Right kidney (tissue), 9 donors: ENCODE measurements around the gene NUDT1.

ENCODE experiments used
- DNase-seq: peaks from one replicate; pipeline ENCODE4 v3.0.0-alpha.2; 2016
- long read RNA-seq, 8 donors: transcript quantifications; one replicate each; lab custom pipeline, GENCODE V29; 2026

Gene NUDT1
- long read RNA-seq, donor 1, transcript NUDT1-206 (3 exons, 714 nt): major isoform, 9 of 68 reads
- long read RNA-seq, donor 1, transcript NUDT1-203 (4 exons, 662 nt): minor isoform, 5 of 68 reads
- long read RNA-seq, donor 1, partial matches to known transcripts: 50 of 68 reads
- long read RNA-seq, donor 1, other reads (novel, unspliced or antisense): 0 of 68 reads
- long read RNA-seq, donor 2, partial matches to known transcripts: 27 of 32 reads
- long read RNA-seq, donor 2, other reads (novel, unspliced or antisense): 0 of 32 reads
- long read RNA-seq, donor 3, partial matches to known transcripts: 0 of 2 reads
- long read RNA-seq, donor 3, other reads (novel, unspliced or antisense): 0 of 2 reads
- long read RNA-seq, donor 4, partial matches to known transcripts: 0 of 6 reads
- long read RNA-seq, donor 4, other reads (novel, unspliced or antisense): 0 of 6 reads
- long read RNA-seq, donor 5, transcript NUDT1-206 (3 exons, 714 nt): major isoform, 9 of 19 reads
- long read RNA-seq, donor 5, transcript NUDT1-203 (4 exons, 662 nt): minor isoform, 7 of 19 reads
- long read RNA-seq, donor 5, partial matches to known transcripts: 0 of 19 reads
- long read RNA-seq, donor 5, other reads (novel, unspliced or antisense): 0 of 19 reads
- long read RNA-seq, donor 6, transcript NUDT1-203 (4 exons, 662 nt): major isoform, 5 of 7 reads
- long read RNA-seq, donor 6, partial matches to known transcripts: 0 of 7 reads
- long read RNA-seq, donor 6, other reads (novel, unspliced or antisense): 0 of 7 reads
- long read RNA-seq, donor 7, transcript NUDT1-203 (4 exons, 662 nt): minor isoform, 9 of 21 reads
- long read RNA-seq, donor 7, transcript NUDT1-206 (3 exons, 714 nt): major isoform, 11 of 21 reads
- long read RNA-seq, donor 7, partial matches to known transcripts: 0 of 21 reads
- long read RNA-seq, donor 7, other reads (novel, unspliced or antisense): 0 of 21 reads
- long read RNA-seq, donor 8, transcript NUDT1-203 (4 exons, 662 nt): major isoform, 7 of 13 reads
- long read RNA-seq, donor 8, transcript NUDT1-206 (3 exons, 714 nt): minor isoform, 5 of 13 reads
- long read RNA-seq, donor 8, partial matches to known transcripts: 0 of 13 reads
- long read RNA-seq, donor 8, other reads (novel, unspliced or antisense): 0 of 13 reads

DNA sequence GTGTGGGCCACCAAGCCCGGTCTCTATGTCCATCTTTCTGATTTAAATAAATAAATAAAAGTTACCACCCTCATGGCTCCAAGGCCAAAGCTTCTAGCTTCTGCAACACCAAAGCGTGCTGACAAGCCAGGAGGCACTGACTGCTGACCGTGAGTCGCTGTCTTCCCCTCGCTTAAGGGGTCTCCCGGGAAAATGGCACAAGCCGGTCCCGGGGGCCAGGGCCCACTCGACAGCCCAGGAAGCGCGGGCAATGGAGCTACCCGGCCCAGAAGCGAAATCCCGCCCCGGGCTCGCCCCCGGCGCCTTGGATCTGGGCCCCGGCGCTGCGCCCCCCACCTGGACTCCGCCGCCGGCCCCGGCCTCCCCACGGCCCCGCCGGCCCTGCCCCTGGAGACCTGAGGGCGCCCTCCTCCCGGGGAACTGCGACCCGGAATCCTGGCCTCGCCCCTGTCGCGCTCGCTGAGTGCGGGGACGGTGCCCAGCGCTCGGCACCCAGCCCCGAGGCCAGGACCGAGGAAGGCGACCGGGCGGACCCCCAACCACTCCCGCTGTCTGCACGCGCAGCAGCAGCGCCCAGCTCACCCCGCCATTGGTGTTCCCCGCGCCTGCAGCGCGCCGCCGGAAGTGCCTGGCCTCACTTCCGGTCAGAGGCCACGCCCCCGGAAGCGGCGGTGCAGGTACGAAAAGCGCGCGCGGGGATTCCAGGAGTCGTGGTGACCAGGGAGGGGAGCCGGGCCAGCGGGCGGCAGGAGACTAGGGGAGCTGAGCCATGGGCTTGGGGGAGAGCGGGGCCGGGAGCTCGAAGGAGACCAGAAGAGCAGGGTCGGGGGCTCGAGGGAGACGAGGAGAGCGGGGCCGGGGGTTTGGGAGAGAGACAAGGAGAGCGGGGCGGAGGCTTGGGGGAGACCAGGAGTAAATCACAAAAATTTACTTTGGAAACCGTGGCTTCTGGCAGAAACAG, at the start of gene NUDT1, which contains the start of gene MRM2:
Gene NUDT1, plus strand, starts transcription at position 647 of the 961 bp plus-strand sequence. CDS start 2,349 bp downstream, outside the sequence.
Gene MRM2, minus strand, starts transcription at position 626 of the 961 bp plus-strand sequence. Its CDS starts 36 bp downstream, at position 590.
- DNase-seq: peak; percentile 82

DNA sequence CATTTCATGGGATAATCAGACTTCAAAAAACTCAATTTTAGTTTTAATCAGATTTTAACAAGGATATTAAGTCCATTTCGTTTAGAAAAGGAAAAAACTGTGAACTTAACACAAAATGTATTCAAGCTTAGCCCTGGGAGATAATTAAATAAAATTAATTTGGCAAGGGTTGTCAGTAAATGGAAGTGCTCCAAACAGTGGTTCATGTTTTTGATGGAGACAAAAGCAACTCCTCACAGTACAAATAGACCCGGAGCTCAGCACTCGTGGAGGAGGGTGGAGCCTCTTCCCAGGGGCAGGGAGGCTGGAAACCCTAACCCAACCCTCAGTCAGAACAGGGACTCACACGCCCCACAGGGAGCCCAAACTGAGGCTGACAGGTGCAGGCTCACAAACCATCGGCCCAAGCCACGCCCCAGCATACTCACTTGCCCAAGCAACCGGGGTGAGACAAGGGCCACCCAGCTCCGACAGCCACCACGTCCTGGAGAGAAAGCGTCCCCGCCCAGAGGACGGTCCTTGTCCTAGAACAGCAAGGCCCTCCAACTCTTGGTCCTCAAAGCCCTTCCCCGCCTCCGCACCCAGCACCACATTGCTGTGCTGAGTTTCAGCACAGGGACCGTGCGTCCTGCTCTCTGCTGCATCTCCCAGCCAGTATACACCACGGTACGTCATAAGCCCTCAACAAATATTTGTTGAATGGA, 49.0 kb upstream of the NUDT1 start:
- DNase-seq: no peak

DNA sequence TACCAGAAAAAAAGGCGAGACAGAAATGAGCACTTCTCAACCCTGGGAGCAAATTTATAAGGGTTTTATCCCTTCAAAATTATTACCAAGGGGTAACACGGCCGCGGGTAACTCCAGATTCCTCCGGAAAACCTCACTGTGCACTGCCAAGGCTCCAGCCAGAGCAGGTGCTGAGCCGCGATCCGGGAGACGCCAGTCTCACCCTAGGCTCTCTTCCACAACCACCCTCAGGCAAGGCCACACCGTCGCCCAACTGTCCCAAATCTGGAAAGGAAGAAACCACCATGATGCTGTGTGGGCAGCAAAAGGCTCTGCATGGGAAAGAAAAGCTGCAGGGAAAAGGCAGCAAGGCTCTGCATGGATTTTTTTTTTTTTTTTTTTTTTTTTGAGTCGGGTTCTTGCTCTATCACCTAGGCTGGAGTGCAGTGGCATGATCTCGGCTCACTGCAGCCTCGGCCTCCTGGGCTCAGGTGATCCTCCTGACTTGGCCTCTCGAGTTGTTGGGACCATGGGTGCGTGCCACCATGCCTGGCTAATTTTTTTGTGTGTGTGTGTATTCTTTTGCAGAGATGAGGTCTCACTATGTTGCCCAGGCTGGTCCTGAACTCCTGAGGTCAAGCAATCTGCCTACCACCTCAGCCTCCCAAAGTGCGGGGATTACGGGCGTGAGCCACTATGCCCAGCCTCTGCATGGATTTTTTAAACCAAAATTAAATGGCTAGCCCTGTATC, 48.3 kb upstream of the NUDT1 start:
- no peak for DNase-seq

DNA sequence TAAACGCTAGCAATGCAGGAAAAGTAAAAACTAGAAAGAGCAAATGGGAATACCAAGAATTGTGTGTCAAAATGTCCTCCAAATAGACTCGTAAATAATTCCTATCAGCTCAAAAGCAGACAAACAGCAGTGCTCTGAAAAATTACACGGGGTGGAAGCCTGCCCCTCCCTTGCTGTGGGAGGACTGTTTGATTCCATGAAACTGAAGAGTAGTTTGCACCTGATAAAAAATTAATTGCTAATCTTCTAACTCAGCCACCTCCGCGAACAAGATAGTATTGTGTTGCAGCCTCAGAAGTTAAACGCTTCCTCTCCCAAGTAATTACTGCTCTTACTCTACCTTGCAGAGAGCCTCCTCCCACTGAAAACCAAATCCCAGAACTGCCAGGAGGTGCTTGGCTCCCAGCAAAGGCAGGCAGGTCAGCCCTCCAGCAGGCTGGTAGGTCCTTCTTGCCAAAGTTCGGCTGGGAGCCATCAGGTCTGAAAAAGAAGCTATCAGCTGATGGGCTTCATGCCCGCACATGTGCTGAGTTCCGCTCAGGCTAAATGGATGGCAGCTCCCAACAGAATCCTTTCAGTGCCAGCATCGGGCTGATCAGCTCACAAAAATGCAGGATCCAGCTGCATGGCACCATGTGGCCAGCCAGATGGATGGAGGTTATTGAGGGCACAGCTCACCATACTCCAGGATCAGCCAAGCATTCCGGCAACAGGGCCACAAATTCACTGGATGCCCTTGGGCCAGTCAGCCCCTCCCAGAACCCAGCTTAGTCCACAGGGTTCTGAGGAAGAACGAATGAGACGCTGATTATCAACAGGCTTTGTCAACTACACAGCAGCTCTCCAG, 46.4 kb upstream of the NUDT1 start:
- DNase-seq: no peak

DNA sequence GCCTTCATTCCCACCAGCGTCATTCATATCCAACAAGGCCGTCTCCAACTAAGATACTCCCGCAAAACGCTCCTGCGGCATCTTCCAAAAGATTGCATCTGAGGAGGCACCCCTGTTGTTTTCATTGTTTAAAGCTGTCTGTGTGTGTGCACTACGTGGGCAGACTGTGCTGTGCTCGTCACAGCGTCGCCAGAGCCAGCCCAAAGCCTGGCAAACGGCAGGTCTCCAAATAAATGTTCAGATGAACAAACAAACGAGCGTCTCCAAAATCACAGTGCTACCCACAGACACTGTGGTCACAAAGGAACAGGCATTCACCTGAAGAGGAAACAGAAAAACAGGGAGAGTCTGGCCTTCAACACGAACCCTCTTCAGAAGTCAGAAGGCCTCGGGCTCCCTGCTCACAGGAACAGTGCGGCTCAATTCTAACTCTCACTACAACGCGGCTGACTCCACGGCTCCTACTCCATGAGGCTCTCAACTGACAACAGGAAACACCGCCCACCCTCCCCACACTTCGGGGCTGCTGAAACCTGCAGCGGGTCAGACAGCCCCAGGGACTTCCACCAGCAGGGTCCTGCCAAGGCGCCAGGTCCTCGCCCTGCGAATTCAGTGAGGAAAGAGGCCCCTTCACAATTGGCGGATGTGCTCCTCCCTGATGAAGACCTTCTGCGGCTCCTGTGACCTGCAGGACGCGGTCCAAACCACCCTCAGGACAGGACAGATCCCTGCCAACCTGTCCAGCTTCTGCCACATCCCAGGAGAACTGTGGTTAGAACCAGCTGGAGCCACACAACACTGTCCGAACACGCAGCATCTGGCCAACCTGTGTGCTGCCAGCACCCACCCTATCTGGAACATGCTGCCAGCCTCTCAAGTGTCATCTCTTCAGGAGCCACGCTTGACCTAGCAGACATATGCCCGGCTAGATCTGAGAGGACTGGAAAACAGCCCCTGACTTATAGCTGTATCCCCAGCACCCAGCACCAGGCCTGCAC, 45.3 kb upstream of the NUDT1 start:
- DNase-seq: no peak

GRCh38 chr7:2197436-2198155, 44.4 kb upstream of the NUDT1 start:
- DNase-seq: no peak

GRCh38 chr7:2198206-2198605, 43.8 kb upstream of the NUDT1 start:
- DNase-seq: no peak

- DNase-seq: no peak
Measured at GRCh38 chr7:2198760-2199159, 43.3 kb upstream of the NUDT1 start.

DNA sequence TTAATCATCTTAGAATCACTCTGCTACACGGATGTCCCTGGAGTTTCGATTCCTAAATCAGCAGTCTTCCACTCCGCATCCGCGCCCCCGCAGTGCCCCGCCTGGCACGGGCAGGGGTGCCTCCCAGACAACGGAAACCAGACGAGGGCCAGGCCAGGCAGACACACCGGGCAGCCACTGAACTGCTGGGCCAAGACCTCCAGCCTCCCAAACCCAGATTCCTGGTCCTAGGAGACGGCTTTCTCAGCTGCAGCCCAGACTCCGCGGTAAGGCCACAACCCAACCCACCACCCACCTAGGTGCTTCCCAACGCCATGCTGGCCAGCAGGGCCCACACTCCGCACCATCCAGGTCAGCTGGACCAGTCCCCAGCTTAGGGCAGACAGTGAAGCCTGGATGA, 42.5 kb upstream of the NUDT1 start:
- DNase-seq: no peak

DNA sequence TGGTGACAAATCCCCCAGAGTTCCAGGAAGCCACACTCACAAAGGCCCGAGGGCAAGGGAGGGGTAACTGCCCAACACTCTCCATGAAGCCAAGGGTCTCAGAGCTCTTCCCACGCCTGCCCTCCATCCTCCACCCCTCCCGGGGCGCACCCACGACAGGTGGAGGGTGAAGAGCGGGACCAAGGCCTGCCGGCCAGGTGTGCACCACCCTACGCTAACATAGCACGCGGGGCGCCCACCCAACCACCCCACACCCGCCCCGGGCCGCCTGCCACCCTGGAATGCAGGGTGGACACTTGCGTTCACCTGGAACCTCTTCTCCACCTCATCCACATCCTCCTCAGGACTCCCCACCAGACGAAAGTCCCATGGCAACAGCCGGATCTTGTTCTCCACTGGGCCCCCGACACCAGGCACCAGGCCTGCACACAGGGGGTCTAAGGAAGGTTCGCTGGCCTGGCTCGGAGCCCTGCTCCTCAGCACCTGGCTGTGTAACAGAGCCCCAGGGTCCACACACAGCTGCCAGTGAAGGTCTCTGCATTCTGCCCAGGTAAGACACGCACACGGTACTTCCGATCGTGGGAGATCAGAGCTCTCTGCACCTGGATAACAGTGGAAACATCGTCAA, 42.0 kb upstream of the NUDT1 start:
- DNase-seq: no peak

DNA sequence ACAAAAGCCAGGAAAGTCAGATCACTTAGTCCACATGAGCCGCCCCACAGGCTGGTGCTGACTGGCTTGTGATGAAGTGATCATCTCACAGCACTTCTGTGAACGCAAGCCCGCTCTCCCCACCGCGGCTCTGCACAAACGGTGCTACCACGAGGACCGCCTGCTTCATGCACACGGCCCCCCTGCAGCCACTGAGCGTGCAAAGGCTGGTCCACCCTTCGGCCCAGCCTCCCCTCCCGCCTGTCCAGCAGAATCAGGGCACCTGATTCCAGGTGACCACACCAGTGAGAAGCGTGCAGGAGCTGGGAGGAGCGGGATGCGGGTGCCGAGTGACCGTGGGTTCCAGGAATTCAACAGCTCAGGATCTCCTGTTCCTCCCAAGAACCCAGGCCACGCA, 41.4 kb upstream of the NUDT1 start:
- DNase-seq: no peak

GRCh38 chr7:2201128-2201527, 40.9 kb upstream of the NUDT1 start:
- no peak for DNase-seq

DNA sequence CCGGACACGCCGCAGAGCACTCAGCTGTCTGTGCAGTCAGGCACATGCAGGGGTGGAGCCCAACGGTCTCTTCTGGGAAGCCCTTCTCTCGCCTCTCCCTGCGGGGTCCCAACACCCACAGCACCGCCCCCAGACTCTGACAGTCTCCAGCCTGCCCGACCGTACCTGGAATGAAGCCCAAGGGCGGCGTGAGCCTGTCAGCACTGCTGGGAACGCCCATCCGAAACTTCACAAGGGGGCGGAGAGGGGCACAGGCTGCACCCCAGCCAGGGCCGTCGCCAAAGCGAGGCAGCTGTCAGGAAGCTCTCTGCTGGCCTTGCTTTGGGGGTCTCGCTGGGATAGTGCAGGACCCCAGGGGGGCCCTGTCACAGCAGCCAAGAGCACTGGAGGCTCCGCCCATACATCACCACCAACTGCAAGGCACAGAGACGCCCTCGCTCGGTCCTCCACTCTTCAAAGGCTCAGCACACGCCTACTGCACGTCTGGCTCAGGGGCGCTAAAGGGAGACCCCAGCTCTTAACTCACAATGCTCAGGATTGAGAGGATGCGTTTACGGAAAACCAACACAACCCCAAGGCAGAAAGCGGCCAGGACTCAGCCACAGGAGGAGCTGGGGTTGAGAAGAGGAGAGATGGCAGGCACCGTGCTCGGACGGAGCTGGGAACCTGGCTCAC, 40.2 kb upstream of the NUDT1 start:
- DNase-seq: no peak

GRCh38 chr7:2202361-2202761, 39.7 kb upstream of the NUDT1 start:
- no peak for DNase-seq

GRCh38 chr7:2202901-2203765, 38.9 kb upstream of the NUDT1 start:
- DNase-seq: no peak
